HEK293T (cell line): Measurements from ENCODE around the gene RANBP6.

Source experiments
- ARNT ChIP-seq: fragments of 450-650 bp; IDR thresholded peaks from 2 replicates; pipeline ENCODE4 v1.6.1; 2017; ENCODE audit warnings: mild to moderate bottlenecking
- CTBP1 ChIP-seq: fragments of 450-650 bp; IDR thresholded peaks from 2 replicates; pipeline ENCODE4 v1.6.1; 2016; ENCODE audit warnings: borderline replicate concordance
- ELF4 ChIP-seq: fragments of 450-650 bp; IDR thresholded peaks from 2 replicates; pipeline ENCODE4 v1.6.1; 2017; ENCODE audit warnings: antibody characterized with exemption
- FOXA1 ChIP-seq: fragments of 450-650 bp; IDR thresholded peaks from 2 replicates; pipeline ENCODE4 v1.6.1; 2016; ENCODE audit warnings: mild to moderate bottlenecking
- FOXK2 ChIP-seq: fragments of 450-650 bp; IDR thresholded peaks from 2 replicates; pipeline ENCODE4 v1.6.1; 2016; ENCODE audit warnings: mild to moderate bottlenecking
- FOXM1 ChIP-seq: fragments of 450-650 bp; IDR thresholded peaks from 2 replicates; pipeline ENCODE4 v1.6.1; 2017; ENCODE audit warnings: mild to moderate bottlenecking, borderline replicate concordance
- L3MBTL2 ChIP-seq: fragments of 450-650 bp; conservative IDR thresholded peaks from 2 replicates; pipeline ENCODE4 v1.6.1; 2016; ENCODE audit warnings: mild to moderate bottlenecking
- SP1 ChIP-seq: fragments of 450-650 bp; IDR thresholded peaks from 2 replicates; pipeline ENCODE4 v1.6.1; 2017
- SUZ12 ChIP-seq: fragments of 450-650 bp; IDR thresholded peaks from 2 replicates; pipeline ENCODE4 v1.6.1; 2016; ENCODE audit warnings: mild to moderate bottlenecking
- TARDBP ChIP-seq: fragments of 450-650 bp; IDR thresholded peaks from 2 replicates; pipeline ENCODE4 v1.6.1; 2016
- ZNF384 ChIP-seq: fragments of 450-650 bp; IDR thresholded peaks from 2 replicates; pipeline ENCODE4 v1.6.1; 2016
- TF ChIP-seq, protein P1 (sequence below): fragments of 450-650 bp; IDR thresholded peaks from 2 replicates; pipeline ENCODE4 v1.6.1; 2016

DNA sequence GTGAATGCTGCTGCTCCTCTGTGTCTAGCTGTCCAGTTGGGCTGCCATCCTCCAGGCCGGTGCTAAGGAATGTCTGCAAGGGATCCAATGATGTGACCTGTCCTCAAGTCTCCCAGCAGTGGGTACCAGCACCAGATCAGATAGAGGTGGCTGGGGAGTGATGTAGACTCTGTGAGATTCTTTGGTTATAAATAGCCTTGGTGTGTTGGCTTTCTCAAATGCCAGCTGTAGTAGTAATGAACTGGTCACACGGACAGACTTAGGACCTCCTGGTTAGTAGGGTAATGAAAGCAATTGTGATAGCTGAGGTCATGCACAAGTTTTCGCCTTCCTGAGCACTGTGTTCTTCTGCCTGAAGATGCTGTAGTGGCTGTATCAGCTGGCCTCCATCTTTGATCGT, 29.9 kb upstream of the RANBP6 start:
- no peak for TF ChIP-seq SP1
- TF ChIP-seq L3MBTL2 = no peak
- TF ChIP-seq FOXK2 = no peak
- TF ChIP-seq FOXM1 = no peak
- TF ChIP-seq CTBP1 = no peak
- no peak for TF ChIP-seq SUZ12
- no peak for TF ChIP-seq TARDBP
- no peak for TF ChIP-seq ARNT
- TF ChIP-seq ZNF384 = no peak
- TF ChIP-seq, protein P1, sequence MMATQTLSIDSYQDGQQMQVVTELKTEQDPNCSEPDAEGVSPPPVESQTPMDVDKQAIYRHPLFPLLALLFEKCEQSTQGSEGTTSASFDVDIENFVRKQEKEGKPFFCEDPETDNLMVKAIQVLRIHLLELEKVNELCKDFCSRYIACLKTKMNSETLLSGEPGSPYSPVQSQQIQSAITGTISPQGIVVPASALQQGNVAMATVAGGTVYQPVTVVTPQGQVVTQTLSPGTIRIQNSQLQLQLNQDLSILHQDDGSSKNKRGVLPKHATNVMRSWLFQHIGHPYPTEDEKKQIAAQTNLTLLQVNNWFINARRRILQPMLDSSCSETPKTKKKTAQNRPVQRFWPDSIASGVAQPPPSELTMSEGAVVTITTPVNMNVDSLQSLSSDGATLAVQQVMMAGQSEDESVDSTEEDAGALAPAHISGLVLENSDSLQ = no peak
- TF ChIP-seq FOXA1 = no peak
- TF ChIP-seq ELF4 = no peak
